Adipose tissue (tissue), 3 donors: ENCODE data around the gene PIAS3. TPM values are rescaled to one million over a fixed set of nuclear protein-coding genes. Genes with fewer than 3 reads are reported as not detected.
A peak's percentile ranks its signal among the peaks of the same experiment; 100 is the strongest.

Experiments used
- H3K27ac ChIP-seq: one replicate; pipeline ENCODE4 v1.5.1; 2013; ENCODE audit warnings: low read depth, low read length
- WGBS, 3 donors: extraction: QIAGEN DNeasy Blood & Tissue Kit; methylation state at CpG; one replicate each; pipeline ENCODE4 v1.1.7; 2013; 5-methylcytosine and 5-hydroxymethylcytosine counted together
- polyA plus RNA-seq, 3 donors: library from polyadenylated mRNA; stranded (reverse); fragments of 200-250 nt; gene quantifications; one replicate each; pipeline ENCODE4 v1.2.3, GENCODE V29; 2013
- donor health status: healthy with polysubstance abuse.
- donor health status: Bipolar disorder and iron deficiency.
- donor health status: healthy.

Gene PIAS3
- polyA plus RNA-seq, 3 donors, result 12.0 to 21.7 (median 17.4) TPM

DNA sequence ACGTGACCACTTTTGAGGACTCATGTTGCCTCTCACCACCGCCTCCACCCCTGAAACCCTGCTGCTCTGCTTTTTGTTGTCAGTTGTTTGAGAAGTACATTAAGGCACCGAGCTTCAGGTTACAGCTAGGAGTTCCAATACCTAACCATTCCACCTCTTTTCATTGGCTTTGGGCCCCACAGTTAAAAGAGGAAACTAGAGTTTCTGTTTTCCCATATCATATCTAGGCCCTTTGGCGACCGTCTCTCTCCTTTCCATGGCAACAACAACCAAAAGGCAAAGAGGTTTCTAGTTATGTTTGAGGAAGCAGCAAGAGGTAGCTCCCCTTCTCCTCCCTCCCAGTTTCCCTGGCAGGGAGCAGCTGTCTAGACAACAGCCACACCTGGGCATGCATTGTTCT is 20.9 kb upstream of the PIAS3 start:
- no peak overlapping the region for H3K27ac ChIP-seq
- 59 to 70% (median 62%) methylated on average over 5 of the region's 5 CpGs for WGBS, 3 donors

DNA sequence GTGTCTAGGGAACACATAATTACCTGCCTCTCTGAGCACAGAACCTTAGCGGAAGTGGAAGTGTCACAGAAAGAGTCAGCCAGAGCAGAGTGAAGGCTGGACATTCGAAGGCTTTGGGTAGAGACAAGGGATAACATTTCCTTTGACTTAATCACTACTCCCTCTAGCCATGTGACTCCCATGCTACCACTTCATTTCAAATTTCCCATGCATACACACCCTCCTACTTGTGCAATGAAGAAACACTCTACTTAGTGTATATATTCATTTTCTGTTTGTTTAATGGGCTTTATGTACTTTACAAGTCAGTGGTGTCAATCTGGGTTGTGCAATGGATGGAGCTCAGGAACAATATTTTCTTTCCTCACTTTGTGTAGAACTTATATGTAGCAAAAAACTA is 19.8 kb upstream of the PIAS3 start:
- WGBS, 3 donors, result 88 to 92% (median 89%) methylated on average over 2 of the region's 2 CpGs
- H3K27ac ChIP-seq, result no peak overlapping the region

DNA sequence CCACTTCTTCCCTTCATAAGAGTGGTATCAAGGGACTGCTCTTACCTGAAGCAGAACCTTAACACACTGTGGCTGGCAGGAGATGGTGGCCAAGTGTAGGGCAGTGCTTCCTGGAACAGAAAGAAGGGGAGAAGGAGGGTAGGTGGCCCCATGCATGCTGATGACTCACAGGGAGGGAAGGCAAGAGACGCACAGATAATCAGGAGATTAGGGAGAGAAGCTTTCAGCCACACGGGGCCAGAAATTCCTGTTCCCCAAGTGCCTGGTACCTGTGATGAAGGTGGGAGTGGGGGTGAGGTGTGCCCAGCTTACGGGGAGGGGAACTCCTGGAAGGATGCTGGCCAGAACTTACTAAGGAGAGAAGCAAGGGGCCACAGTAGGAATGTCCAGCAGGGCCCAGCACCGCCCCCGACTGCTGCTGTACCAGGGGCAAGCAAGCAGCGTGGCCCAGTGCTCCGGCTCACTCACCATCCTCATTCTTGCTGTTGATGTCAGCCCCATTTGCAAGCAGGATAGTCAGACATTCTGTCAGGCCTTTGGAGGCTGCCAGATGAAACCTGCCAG is 19.1 kb upstream of the PIAS3 start:
- 86 to 87% (median 87%) methylated on average over 7 of the region's 7 CpGs for WGBS, 3 donors
- no peak overlapping the region for H3K27ac ChIP-seq

DNA sequence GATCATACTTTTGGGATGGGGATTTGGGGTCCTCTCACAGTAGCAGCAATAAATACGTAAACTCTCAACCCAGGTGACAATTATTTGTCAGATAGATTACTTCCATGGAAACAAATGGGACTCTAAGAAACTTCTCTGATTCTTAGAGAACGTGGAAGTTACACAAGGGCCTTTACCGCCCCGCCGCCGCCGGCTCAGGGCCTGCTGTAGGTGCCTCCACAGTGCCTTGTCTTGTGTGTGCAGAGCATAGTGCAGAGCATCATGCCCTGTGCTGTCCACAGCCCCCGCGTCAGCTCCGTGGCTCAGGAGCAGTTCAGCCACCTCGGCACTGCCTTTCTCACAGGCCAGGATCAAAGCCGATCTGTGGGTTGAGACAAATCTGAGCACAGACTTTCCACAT is 15.8 kb upstream of the PIAS3 start:
- WGBS, 3 donors, result 76 to 95% (median 82%) methylated on average over 12 of the region's 12 CpGs
- no peak overlapping the region for H3K27ac ChIP-seq

DNA sequence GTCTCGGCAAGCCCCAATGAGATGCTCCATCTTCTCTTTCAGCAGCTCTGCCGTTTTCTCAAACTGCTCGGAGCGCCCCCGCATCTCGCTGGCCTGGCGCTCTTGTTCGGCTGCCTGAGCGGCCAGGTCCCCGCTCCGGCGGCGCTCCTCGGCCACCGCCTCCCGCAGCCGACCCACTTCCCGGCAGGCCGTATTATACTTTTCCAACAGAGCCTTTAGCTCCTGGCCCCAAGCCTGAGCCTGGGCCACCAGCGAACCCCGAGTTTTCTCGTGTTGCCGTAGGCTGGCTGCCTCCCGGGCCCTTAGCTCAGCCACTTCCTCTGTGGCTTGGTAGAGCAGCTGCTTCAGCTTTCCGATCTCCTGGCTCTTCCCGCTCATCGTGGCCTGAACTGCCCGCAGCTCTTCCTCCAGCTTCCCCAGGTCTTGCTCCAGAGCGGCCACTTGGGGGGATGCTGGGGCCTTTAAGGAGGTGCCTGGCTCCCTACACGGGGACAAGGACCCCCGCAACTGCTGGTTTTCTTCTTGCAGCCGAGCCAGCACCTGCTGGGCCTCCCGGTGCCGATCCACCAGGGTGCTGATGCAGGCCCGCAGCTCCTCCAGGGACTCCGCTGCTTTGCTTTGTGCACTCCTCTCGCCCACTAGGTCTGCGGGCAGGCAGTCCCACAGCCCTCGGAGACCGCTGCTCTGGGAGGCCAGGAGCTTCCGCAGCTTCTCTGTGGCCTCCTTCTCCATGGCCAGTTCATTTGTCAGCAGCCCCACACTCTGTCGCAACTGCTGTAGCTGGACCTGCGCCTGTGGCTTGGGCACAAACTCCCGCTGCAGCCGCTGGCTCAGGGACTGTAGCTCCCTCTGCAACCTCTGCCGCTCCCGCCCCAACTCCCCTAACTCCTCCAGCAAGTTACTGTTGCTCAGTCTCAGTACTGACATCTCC is 13.4 kb upstream of the PIAS3 start:
- 12 to 46% (median 15%) methylated on average over 46 to 47 of the region's 47 CpGs for WGBS, 3 donors
- H3K27ac ChIP-seq, result no peak overlapping the region

DNA sequence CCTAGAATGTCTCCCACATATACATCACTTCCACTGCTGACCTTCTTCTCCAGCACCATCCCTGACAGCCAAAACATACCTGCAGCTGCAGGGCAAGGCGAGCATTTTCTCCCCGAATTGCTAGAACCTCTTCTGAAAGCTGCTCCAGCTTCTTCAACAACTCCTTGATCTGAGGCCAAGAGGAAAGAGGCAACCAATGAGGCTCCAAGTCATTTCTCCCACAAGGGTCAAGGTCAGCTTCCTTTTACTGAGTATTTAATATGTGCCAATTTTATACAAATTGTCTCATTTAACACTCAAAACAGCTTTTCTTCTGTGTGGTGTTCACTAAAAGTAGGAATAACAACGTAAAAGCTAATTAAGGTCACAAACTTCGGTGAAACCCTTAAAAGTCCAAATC is 9.4 kb upstream of the PIAS3 start:
- 64 to 75% (median 72%) methylated on average over 4 of the region's 4 CpGs for WGBS, 3 donors
- H3K27ac ChIP-seq, result no peak overlapping the region

DNA sequence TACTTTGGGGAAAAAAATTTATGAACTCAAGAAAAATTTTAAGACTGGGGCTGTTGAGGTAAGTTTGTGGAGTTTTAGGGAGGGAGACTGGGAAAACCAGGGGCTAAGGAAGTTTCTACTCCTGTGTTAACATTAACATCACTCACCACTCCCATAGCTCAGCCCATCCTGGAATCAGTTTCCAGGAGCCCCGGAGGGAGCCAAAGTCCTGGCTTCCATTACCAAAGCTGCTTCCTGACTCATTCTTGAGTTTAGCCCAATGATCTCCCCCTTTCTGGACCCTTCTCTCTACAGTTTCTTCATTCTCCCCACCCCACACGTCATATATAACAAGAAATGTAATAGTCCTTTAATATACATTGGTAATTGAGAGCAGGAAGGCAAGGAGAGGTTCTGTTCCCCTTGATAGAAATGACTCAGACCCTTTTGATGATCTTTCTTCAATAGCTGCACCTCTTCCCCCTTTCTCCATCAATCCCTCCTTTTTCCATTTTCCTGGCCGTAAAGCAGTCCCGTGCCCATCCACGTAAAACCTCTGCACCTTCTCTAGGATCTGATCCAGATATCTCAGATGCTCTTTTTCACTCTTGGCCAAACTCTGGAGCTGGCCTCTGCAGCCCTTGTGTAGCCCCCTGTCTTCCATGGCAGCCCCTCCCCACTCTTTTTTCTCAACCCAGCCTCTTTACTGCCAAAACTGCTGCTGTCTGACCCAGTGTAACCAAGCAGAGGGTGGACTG is 4.6 kb upstream of the PIAS3 start:
- H3K27ac ChIP-seq, result no peak overlapping the region
- 67 to 73% (median 70%) methylated on average over 5 of the region's 5 CpGs for WGBS, 3 donors

DNA sequence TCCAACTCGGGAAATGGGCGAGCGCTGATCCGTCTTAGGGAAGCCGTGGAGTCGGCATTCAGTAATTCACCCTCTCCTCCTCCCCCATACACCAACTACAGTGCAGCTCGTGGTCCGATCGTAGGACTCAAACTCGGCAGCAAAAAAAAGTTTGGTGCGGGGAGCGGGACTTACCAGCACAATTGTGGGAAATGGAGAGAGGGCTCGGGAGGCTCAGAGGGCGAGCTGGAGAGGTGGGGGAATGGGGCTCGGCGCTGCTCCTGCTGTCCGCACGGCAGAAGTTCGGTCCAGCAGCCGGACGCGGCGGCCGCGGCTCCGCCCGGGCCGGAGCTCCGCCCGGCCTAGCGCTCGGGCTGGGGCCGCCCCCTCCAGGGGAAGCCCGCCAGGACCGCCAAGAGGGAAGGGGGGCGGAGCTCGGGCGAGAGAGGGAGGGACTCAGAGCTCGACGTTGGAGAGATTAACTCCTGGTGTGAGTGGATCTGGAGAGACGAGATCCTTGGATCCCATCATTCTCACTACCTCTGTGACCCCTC is 676 bp upstream of the PIAS3 start:
- 0 to 1% (median 0%) methylated on average over 33 to 41 of the region's 41 CpGs for WGBS, 3 donors
- H3K27ac ChIP-seq, result peak overlapping the region; percentile 9

DNA sequence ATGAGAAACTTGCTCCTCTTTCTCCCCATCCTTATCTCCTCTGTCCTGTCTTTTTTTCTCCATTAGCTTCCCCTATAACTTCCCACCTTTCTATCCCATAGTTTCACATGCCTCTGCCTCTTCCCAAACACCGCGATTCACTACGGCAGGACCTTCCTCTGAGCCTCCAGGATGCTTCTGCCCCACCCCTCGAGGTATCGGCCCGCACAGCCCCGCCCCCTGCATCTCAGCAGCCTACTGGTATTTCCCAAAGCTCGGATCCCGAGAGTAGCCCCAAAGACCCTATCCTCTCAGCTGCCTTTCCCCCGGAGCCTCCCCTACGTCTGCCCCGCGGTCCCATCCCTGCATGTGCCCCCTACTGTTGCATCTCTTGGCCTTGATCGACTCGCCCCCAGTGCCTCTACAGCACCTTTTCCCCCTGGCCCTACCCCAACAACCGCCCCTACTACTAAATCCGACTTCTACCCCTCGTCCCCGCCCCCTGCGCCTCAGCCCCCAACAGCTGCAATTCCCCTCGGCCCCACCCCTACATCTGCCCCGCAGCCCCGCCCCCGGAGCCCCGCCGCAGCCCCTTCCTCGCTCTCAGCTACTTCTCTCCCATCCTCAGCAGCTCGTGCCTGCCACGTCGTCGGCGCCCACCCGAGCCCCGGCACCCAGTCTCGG is 512 bp downstream of the PIAS3 start:
- H3K27ac ChIP-seq, result no peak overlapping the region
- 1% methylated on average over 35 of the region's 35 CpGs for WGBS, 3 donors

DNA sequence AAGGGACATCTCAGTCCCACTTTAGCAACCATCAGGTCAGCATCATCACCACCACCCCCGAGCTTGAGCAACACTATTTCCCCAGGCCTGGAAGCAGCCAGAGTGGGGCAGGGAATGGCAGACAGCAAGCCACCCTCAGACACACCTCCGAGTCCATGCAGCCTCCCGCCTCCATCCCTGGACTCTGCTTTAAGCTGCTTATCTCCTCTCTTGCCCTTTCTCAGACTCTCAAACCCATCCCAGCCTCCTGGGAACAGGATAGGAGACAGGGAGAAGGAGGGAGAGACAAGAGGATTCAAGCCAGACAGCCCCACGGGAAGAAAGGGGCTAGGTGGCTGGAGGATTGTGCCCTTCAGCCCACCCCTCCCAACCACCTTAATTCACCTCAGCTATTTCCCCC is 1.7 kb downstream of the PIAS3 start:
- WGBS, 3 donors, result 61 to 84% (median 71%) methylated on average over 4 of the region's 4 CpGs

DNA sequence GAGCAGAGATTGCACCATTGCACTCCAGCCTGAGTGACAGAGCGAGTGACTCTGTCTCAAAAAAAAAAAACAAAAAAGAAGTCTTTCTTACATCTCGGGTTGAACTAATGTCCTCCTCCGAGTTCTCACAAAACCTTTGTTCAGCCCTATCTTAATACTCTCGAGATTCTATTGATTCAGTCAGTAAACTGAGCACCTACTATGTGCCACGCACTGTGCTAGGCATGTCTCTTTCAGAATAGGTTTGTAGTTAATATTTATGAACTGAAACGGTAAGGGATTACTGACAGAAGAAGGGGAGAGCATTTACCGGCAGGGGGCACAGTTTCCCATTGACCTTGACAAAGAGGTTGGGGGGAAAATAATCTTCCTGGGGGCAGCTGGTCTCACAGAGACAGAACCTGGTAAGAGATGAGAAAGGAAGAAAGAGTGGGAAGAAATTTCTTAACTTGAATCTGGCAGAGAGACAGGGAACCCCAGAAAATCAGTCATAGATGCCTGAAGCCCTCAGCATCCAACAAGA is 3.4 kb downstream of the PIAS3 start:
- H3K27ac ChIP-seq, result no peak overlapping the region
- 70 to 89% (median 88%) methylated on average over 7 of the region's 7 CpGs for WGBS, 3 donors

More for the DNA sequence above, 1.7 kb downstream of the PIAS3 start:
- H3K27ac ChIP-seq, result no peak overlapping the region

DNA sequence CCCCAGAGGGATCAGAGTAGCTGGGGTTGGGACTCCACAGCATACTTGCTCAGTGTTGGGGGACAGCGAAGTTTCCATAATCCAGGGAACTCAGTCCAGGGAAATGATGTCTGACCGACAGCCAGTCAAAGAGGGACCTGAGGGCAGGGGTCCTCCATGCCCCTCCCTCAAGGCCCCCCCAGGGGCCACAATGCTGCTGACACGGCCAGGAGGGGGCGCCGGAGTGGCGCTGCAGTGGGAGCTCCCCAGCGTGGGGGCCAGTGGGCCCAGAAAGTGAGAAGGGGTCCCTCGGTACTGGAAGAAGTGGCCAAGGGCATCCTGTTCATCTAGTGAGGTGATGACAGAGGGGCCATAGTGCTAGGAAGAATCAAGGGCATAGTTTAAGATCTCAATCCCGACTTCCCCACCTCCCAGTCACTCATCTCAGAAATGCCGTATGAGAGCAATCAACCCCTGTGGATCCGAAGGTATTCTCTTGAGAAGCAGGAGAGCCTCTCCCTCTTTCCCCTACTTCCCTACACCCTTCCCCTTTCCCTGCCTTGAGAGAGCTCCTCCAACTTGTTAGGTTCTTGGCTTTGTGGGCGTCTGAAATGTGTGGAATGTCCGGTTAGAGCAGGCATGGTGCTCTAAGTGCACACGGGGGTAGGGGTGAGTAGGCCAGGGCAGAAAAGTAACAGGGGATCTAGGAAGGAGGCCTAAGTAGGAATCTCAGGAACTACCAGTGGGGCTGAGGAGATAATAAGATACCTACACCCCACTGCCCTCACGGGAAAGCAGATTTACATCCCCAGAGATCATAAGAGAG is 9.3 kb downstream of the PIAS3 start:
- no peak overlapping the region for H3K27ac ChIP-seq
- WGBS, 3 donors, result 78 to 80% (median 79%) methylated on average over 15 of the region's 15 CpGs

DNA sequence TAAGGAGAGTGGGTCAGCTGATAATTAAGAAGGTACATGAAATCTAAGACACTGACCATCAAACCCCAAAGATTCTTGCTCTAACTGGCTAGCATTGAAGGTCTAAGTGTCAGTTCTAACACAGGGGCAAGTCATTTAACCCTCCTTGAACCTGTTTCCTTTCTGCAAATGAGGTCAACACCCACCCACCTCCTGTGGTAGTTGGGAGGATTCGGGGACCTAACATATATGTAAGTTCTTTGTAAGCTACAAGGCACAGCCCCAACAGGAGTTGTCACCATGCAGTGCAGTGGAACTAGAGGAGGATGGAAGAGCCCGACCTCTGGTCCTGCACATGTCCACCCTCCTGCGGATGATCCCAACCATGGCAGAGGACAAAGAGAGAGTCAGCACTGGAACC is 11.1 kb downstream of the PIAS3 start:
- WGBS, 3 donors, result 77 to 82% (median 81%) methylated on average over 3 of the region's 3 CpGs

DNA sequence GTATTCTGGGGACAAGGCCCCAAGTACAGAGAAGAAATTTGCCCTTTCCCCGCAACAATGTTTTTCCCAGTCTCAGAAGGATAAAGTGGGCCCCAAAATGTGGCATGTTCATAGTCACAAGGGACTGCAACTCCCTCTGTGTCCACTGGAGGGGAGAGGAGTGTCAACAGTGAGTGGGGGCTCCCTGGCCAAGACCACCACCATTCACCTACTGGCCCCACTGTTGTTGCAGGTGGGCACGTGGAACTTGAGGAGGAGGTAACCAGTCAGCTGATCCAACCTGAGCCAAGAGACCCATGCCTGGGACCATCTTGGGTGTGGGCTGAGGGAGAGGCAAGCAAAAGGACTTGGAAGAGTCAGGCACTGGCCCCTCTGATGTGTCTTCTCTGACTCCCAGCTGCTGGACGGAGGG is 12.7 kb downstream of the PIAS3 start:
- no peak overlapping the region for H3K27ac ChIP-seq
- WGBS, 3 donors, result 62 to 75% (median 70%) methylated on average over 3 of the region's 3 CpGs

More for the DNA sequence above, 11.1 kb downstream of the PIAS3 start:
- H3K27ac ChIP-seq, result no peak overlapping the region

DNA sequence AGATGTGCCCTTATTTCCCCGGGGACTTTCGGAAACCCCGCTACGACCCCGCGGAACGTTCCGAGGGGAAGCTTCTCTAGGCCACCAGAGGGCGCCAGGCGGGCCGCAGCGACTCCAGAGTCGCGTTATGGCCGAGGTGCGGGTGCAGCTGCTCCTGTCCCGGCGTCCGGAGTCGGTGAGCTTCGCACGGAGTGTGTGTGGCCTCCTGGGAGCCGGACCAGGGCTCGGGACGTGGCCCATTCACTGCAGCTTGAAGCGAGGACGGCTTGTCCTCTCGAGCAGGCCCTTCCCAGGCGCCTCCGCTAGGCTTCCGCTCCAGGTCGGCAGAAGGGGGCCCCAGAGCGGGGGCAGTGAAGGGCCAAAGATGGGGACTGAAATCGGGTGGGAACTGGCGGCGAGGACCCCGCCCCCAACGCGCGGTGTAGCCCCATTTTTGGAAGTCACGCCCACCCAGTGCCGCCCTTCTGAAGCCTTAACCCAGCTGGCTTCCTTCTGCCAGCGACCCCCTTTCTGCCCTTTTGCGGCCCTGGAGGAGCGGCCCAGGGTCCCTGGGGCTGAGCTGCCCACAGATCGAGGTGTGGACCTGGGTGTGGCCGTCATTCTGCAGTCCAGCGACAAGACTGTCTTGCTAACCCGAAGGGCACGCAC is 13.2 kb downstream of the PIAS3 start, which contains the start of gene NUDT17:
Gene NUDT17 (plus strand): TSS at position 117 of the 648 bp plus-strand sequence. CDS start 11 bp downstream, at position 128.
- 1% methylated on average over 48 to 50 of the region's 50 CpGs for WGBS, 3 donors
- H3K27ac ChIP-seq, result no peak within 1 kb of the TSS

DNA sequence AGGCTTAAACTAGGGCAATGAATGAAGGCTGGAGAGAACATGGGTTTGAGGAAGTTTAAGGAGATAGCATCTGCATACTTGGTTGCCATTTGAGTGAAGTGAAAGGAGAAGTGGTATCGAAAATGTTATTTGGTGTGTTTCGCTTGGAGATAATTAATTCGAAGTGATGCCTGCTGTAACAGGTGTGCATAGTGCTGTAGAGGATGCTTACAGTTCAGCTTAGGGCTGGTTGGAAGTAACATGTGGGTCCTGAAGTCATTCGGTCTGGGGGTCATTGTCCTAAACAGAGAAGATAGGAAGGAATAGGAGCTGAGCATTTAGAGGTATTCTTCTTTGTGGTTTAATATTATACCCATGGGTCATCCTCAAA is 13.8 kb downstream of the PIAS3 start:
- 6 to 12% (median 11%) methylated on average over 4 of the region's 4 CpGs for WGBS, 3 donors
- H3K27ac ChIP-seq, result no peak overlapping the region

DNA sequence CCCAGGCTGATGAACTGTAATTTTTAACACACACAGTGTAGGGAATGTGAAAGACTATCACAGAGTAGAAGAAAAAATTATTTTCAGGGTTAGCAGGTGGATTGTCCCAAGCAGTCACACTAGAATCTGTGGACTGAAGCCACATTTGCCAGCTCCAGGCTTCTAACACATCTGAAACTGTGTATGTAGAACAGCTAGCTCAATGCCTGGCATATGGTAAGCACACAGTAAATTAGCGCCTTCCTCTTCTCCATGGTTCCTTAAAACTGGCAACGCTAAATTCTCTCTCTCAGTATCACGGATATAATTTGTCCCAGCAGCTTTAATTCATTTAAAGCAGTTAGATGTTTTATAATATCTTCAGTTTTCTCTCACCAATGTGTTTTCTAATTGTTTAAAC is 15.8 kb downstream of the PIAS3 start:
- 90 to 94% (median 91%) methylated on average over 3 of the region's 3 CpGs for WGBS, 3 donors
- no peak overlapping the region for H3K27ac ChIP-seq
